Measurements from ENCODE around the gene ERCC1.

The ERCC1 gene

GRCh38 chr19:45400192-45400591 lies 23.5 kb downstream of the ERCC1 start:
- Histone ChIP-seq H3K36me3 (replicated peaks; ENCODE audit: low read depth, low read length) (no peaks in the 10 kb centered on the region), H4K20me1 (ENCODE audit: insufficient read depth, low read length) (no peaks in the 10 kb centered on the region), H3K79me2 (ENCODE audit: low read length) (no peaks in the 10 kb centered on the region), H3K4me2 (ENCODE audit: low read length) (no peak overlapping the region), H3K9me3 (ENCODE audit: insufficient read depth, low read length) (no peaks in the 10 kb centered on the region), H3K27me3 (ENCODE audit: low read depth, low read length) (peaks cover 22% of the 10 kb centered on the region), H3K9ac (ENCODE audit: low read length) (no peak overlapping the region), H3K4me3 (ENCODE audit: low read length) (no peak overlapping the region), H3K4me1 (ENCODE audit: low read length) (peaks cover 28% of the 10 kb centered on the region), H2AFZ (ENCODE audit: low read depth, low read length) (no peak overlapping the region), H3K27ac (ENCODE audit: low read length) (no peak overlapping the region)
- TF ChIP-seq CTCF (IDR thresholded peaks at IDR 0.05; ENCODE audit: low read depth, low read length) = no peak
- no peak for TF ChIP-seq EZH2phosphoT487 (IDR thresholded peaks at IDR 0.05; ENCODE audit: low read depth)

- H2AFZ ChIP-seq (ENCODE audit: low read depth, low read length) = no peak overlapping the region
- no peaks in the 10 kb centered on the region for H3K27me3 ChIP-seq (ENCODE audit: low read depth, low read length)
- no peak overlapping the region for H3K9ac ChIP-seq (ENCODE audit: low read length)
- TF ChIP-seq CTCF (IDR thresholded peaks at IDR 0.05; ENCODE audit: low read depth, low read length) = no peak
- TF ChIP-seq EZH2phosphoT487 (IDR thresholded peaks at IDR 0.05; ENCODE audit: low read depth) = no peak
- H3K36me3 ChIP-seq (replicated peaks; ENCODE audit: low read depth, low read length) = no peaks in the 10 kb centered on the region
- no peaks in the 10 kb centered on the region for H3K9me3 ChIP-seq (ENCODE audit: insufficient read depth, low read length)
- no peaks in the 10 kb centered on the region for H4K20me1 ChIP-seq (ENCODE audit: insufficient read depth, low read length)
- H3K79me2 ChIP-seq (ENCODE audit: low read length) = no peaks in the 10 kb centered on the region
- H3K4me3 ChIP-seq (ENCODE audit: low read length) = no peak overlapping the region
- H3K4me1 ChIP-seq (ENCODE audit: low read length) = peaks cover 7% of the 10 kb centered on the region; the same call in 1 of the 2 replicates
- no peak overlapping the region for H3K27ac ChIP-seq (ENCODE audit: low read length)
- H3K4me2 ChIP-seq (ENCODE audit: low read length) = no peak overlapping the region
Observed at GRCh38 chr19:45395821-45396617, 27.7 kb downstream of the ERCC1 start.

GRCh38 chr19:45391871-45392665 lies 31.6 kb downstream of the ERCC1 start:
- no peak overlapping the region for H3K9ac ChIP-seq (ENCODE audit: low read length)
- no peaks in the 10 kb centered on the region for H3K27me3 ChIP-seq (ENCODE audit: low read depth, low read length)
- TF ChIP-seq CTCF (IDR thresholded peaks at IDR 0.05; ENCODE audit: low read depth, low read length) (no peak), EZH2phosphoT487 (IDR thresholded peaks at IDR 0.05; ENCODE audit: low read depth) (no peak)
- no peaks in the 10 kb centered on the region for H3K9me3 ChIP-seq (ENCODE audit: insufficient read depth, low read length)
- H3K36me3 ChIP-seq (replicated peaks; ENCODE audit: low read depth, low read length) = no peaks in the 10 kb centered on the region
- H3K4me1 ChIP-seq (ENCODE audit: low read length) = peaks cover 7% of the 10 kb centered on the region; the same call in 1 of the 2 replicates
- no peak overlapping the region for H3K4me2 ChIP-seq (ENCODE audit: low read length)
- H3K79me2 ChIP-seq (ENCODE audit: low read length) = no peaks in the 10 kb centered on the region
- H3K4me3 ChIP-seq (ENCODE audit: low read length) = no peak overlapping the region
- H3K27ac ChIP-seq (ENCODE audit: low read length) = no peak overlapping the region
- no peak overlapping the region for H2AFZ ChIP-seq (ENCODE audit: low read depth, low read length)
- no peaks in the 10 kb centered on the region for H4K20me1 ChIP-seq (ENCODE audit: insufficient read depth, low read length)

GRCh38 chr19:45391346-45391745 lies 32.4 kb downstream of the ERCC1 start:
- Histone ChIP-seq H3K4me1 (ENCODE audit: low read length) (peaks cover 7% of the 10 kb centered on the region; the same call in 1 of the 2 replicates), H3K4me2 (ENCODE audit: low read length) (no peak overlapping the region), H3K79me2 (ENCODE audit: low read length) (no peaks in the 10 kb centered on the region), H3K36me3 (replicated peaks; ENCODE audit: low read depth, low read length) (no peaks in the 10 kb centered on the region), H3K9ac (ENCODE audit: low read length) (no peak overlapping the region), H3K27ac (ENCODE audit: low read length) (no peak overlapping the region), H3K9me3 (ENCODE audit: insufficient read depth, low read length) (no peaks in the 10 kb centered on the region), H3K27me3 (ENCODE audit: low read depth, low read length) (no peaks in the 10 kb centered on the region), H3K4me3 (ENCODE audit: low read length) (no peak overlapping the region), H2AFZ (ENCODE audit: low read depth, low read length) (no peak overlapping the region), H4K20me1 (ENCODE audit: insufficient read depth, low read length) (no peaks in the 10 kb centered on the region)
- no peak for TF ChIP-seq EZH2phosphoT487 (IDR thresholded peaks at IDR 0.05; ENCODE audit: low read depth)
- TF ChIP-seq CTCF (IDR thresholded peaks at IDR 0.05; ENCODE audit: low read depth, low read length) = no peak
